Measurements from ENCODE around the gene LRCH1.

The LRCH1 gene

GRCh38 chr13:46614582-46614981 lies 61.6 kb downstream of the LRCH1 start:
- TF ChIP-seq, protein P1, sequence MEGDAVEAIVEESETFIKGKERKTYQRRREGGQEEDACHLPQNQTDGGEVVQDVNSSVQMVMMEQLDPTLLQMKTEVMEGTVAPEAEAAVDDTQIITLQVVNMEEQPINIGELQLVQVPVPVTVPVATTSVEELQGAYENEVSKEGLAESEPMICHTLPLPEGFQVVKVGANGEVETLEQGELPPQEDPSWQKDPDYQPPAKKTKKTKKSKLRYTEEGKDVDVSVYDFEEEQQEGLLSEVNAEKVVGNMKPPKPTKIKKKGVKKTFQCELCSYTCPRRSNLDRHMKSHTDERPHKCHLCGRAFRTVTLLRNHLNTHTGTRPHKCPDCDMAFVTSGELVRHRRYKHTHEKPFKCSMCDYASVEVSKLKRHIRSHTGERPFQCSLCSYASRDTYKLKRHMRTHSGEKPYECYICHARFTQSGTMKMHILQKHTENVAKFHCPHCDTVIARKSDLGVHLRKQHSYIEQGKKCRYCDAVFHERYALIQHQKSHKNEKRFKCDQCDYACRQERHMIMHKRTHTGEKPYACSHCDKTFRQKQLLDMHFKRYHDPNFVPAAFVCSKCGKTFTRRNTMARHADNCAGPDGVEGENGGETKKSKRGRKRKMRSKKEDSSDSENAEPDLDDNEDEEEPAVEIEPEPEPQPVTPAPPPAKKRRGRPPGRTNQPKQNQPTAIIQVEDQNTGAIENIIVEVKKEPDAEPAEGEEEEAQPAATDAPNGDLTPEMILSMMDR (IDR thresholded peaks at IDR 0.05) = no peak

GRCh38 chr13:46615888-46616531 lies 63.0 kb downstream of the LRCH1 start:
- TF ChIP-seq, protein P1 (IDR thresholded peaks at IDR 0.05) = no peak

DNA sequence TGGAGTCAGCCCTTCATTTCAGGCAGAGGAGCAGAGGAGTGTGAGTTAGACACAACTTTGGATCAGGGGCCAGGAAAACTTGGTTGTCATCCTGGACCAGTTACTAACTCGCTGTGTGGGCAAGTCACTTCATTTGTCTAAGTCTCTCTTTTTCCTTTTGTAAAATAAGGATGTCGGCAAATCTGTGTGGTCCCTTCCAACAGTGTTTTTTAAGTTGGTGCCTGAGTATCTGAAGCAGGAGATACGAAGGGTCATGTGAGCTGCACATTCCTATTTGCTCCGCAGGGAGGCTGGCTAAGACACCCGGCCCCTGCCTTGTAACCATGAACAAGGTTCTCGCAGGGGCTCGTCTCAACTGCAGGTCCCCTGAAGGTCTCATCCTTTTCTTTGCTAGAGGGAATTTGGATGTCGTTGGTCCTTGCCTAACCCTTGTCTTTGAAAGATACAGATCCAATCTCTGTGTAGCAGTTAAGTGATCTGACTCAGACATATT lies 64.3 kb downstream of the LRCH1 start:
- TF ChIP-seq, protein P1 (IDR thresholded peaks at IDR 0.05) = no peak

GRCh38 chr13:46617885-46618284 lies 64.9 kb downstream of the LRCH1 start:
- TF ChIP-seq, protein P1 (IDR thresholded peaks at IDR 0.05) = no peak

GRCh38 chr13:46618694-46619254 lies 65.8 kb downstream of the LRCH1 start:
- TF ChIP-seq, protein P1 (IDR thresholded peaks at IDR 0.05) = no peak

GRCh38 chr13:46620029-46620428 lies 67.1 kb downstream of the LRCH1 start:
- TF ChIP-seq, protein P1 (IDR thresholded peaks at IDR 0.05) = no peak

DNA sequence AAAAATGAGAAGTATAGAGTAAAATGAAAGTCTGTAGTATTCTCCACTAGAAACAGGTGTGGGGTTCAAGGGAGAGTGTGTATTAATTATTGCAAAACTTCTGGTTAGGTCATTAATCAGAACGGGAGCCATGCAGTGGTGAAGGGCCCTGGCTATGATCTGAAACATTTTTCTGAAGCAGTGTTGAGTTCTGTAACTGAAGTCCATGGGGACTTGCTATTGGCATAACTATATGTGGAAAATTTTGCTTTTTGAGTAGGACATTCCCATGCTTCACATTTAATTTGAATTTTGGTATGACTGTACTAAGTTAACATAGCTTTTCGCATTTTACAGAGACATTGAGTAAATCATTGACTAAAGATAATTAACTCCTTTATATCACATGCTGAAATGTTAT lies 67.5 kb downstream of the LRCH1 start:
- TF ChIP-seq, protein P1 (IDR thresholded peaks at IDR 0.05) = no peak

Data from LNCAP (cell line).